BLaER1 treated with 17β-estradiol and CSF1 and Interleukin-3, amounts not matched to agents 10 nM and 100 nM (cell line): ENCODE results near the gene METAP1D.

Experiments
- H3K27ac ChIP-seq, 11 experiments: shearing (Covaris generic); formaldehyde crosslinking; 2 replicates each; pipeline ENCODE4 v1.8.1; 2022
- H3K27me3 ChIP-seq, 11 experiments: shearing (Covaris generic); formaldehyde crosslinking; 2 replicates each; pipeline ENCODE4 v1.8.1; 2022
- H3K36me3 ChIP-seq, 11 experiments: shearing (Covaris generic); formaldehyde crosslinking; 2 replicates each; pipeline ENCODE4 v1.8.1; 2022
- H3K4me1 ChIP-seq, 10 experiments: shearing (Covaris generic); formaldehyde crosslinking; 2 replicates each; pipeline ENCODE4 v1.8.1; 2022
- H3K4me2 ChIP-seq, 11 experiments: shearing (Covaris generic); formaldehyde crosslinking; 2 replicates each; pipeline ENCODE4 v1.8.1; 2022
- H3K4me3 ChIP-seq, 10 experiments: shearing (Covaris generic); formaldehyde crosslinking; 2 replicates each; pipeline ENCODE4 v1.8.1; 2022
- H3K9ac ChIP-seq, 11 experiments: shearing (Covaris generic); formaldehyde crosslinking; 2 replicates each; pipeline ENCODE4 v1.8.1; 2022
- H3K9me3 ChIP-seq, 11 experiments: shearing (Covaris generic); formaldehyde crosslinking; replicated peaks in 1 of 11; 2 replicates each; pipeline ENCODE4 v1.8.1; 2022
- H4K20me1 ChIP-seq, 11 experiments: shearing (Covaris generic); formaldehyde crosslinking; 2 replicates each; pipeline ENCODE4 v1.8.1; 2022
- Cebpa-rat ChIP-seq, 11 experiments: shearing (Covaris generic); IDR thresholded peaks; 2 replicates each; pipeline ENCODE4 v1.8.1; 2022

METAP1D gene

GRCh38 chr2:172074254-172074653, 74.5 kb downstream of the METAP1D start:
- no peaks in the 10 kb centered on the region for H3K4me1 ChIP-seq
- H3K27ac ChIP-seq: no peak overlapping the region
- peaks cover 54 to 89% (median 80%) of the 10 kb centered on the region in 11 experiments for H3K27me3 ChIP-seq
- H3K4me2 ChIP-seq: no peak overlapping the region
- no peaks in the 10 kb centered on the region; a peak in 1 of 22 replicates for H3K36me3 ChIP-seq
- H3K9ac ChIP-seq: no peak overlapping the region
- no peak overlapping the region for H3K4me3 ChIP-seq
- TF ChIP-seq Cebpa-rat (IDR thresholded peaks at IDR 0.05): no peak
- H4K20me1 ChIP-seq: peaks cover 0 to 17% (median 8%) of the 10 kb centered on the region in 11 experiments; a peak in 8 of 22 replicates
- H3K9me3 ChIP-seq: no peaks in the 10 kb centered on the region

- H3K9me3 ChIP-seq: peaks cover 0 to 21% (median 11%) of the 10 kb centered on the region in 11 experiments; a peak in 9 of 22 replicates
- H3K9ac ChIP-seq: no peak overlapping the region
- H3K4me1 ChIP-seq: peaks cover 3 to 27% (median 7%) of the 10 kb centered on the region in 10 experiments; a peak in 19 of 20 replicates
- peaks cover 96 to 100% (median 100%) of the 10 kb centered on the region in 11 experiments for H3K27me3 ChIP-seq
- H3K4me3 ChIP-seq: no peak overlapping the region
- peaks cover 0 to 66% (median 55%) of the 10 kb centered on the region in 11 experiments; a peak in 19 of 22 replicates for H4K20me1 ChIP-seq
- H3K36me3 ChIP-seq: no peaks in the 10 kb centered on the region
- H3K4me2 ChIP-seq: no peak overlapping the region
- no peak overlapping the region for H3K27ac ChIP-seq
- TF ChIP-seq Cebpa-rat (IDR thresholded peaks at IDR 0.05): no peak
Measured at GRCh38 chr2:172079416-172079815, 79.7 kb downstream of the METAP1D start.

GRCh38 chr2:172079838-172080640, 80.3 kb downstream of the METAP1D start:
- TF ChIP-seq Cebpa-rat (IDR thresholded peaks at IDR 0.05): no peak
- Histone ChIP-seq H3K9ac (no peak overlapping the region), H3K4me3 (peak overlapping the region in 1 of 10 experiments; percentile 25; a peak in 1 of 20 replicates)

GRCh38 chr2:172080641-172081220, 81.0 kb downstream of the METAP1D start:
- H3K27me3 ChIP-seq: peaks cover 99 to 100% (median 100%) of the 10 kb centered on the region in 11 experiments

More at GRCh38 chr2:172079838-172080640, 80.3 kb downstream of the METAP1D start:
- Histone ChIP-seq H4K20me1 (peaks cover 0 to 73% (median 62%) of the 10 kb centered on the region in 11 experiments; a peak in 19 of 22 replicates), H3K4me1 (peaks cover 9 to 32% (median 13%) of the 10 kb centered on the region in 10 experiments), H3K36me3 (no peaks in the 10 kb centered on the region), H3K27ac (no peak overlapping the region), H3K27me3 (peaks cover 99 to 100% (median 100%) of the 10 kb centered on the region in 11 experiments), H3K4me2 (peak overlapping the region in 3 of 11 experiments; percentile 21 to 62 (median 36); a peak in 6 of 22 replicates), H3K9me3 (peaks cover 0 to 21% (median 11%) of the 10 kb centered on the region in 11 experiments; a peak in 9 of 22 replicates)

GRCh38 chr2:172081221-172082022, 81.7 kb downstream of the METAP1D start:
- Histone ChIP-seq H3K27me3 (peaks cover 100% of the 10 kb centered on the region in 11 experiments), H3K9me3 (peaks cover 0 to 30% (median 11%) of the 10 kb centered on the region in 11 experiments; a peak in 10 of 22 replicates), H4K20me1 (peaks cover 0 to 86% (median 75%) of the 10 kb centered on the region in 11 experiments; a peak in 19 of 22 replicates), H3K27ac (no peak overlapping the region), H3K36me3 (no peaks in the 10 kb centered on the region), H3K4me1 (peaks cover 12 to 43% (median 21%) of the 10 kb centered on the region in 10 experiments), H3K4me2 (no peak overlapping the region), H3K4me3 (no peak overlapping the region), H3K9ac (no peak overlapping the region)
- TF ChIP-seq Cebpa-rat (IDR thresholded peaks at IDR 0.05): no peak

More at GRCh38 chr2:172080641-172081220, 81.0 kb downstream of the METAP1D start:
- H3K4me2 ChIP-seq: no peak overlapping the region
- H3K4me1 ChIP-seq: peaks cover 12 to 37% (median 19%) of the 10 kb centered on the region in 10 experiments
- no peak for TF ChIP-seq Cebpa-rat (IDR thresholded peaks at IDR 0.05)
- no peak overlapping the region for H3K9ac ChIP-seq
- H3K36me3 ChIP-seq: no peaks in the 10 kb centered on the region
- peaks cover 0 to 80% (median 69%) of the 10 kb centered on the region in 11 experiments; a peak in 19 of 22 replicates for H4K20me1 ChIP-seq
- no peak overlapping the region for H3K27ac ChIP-seq
- peaks cover 0 to 24% (median 11%) of the 10 kb centered on the region in 11 experiments; a peak in 9 of 22 replicates for H3K9me3 ChIP-seq
- H3K4me3 ChIP-seq: no peak overlapping the region

- H3K9me3 ChIP-seq: peaks cover 4 to 39% (median 15%) of the 10 kb centered on the region in 11 experiments; a peak in 21 of 22 replicates
- no peak overlapping the region for H3K27ac ChIP-seq
- H3K4me2 ChIP-seq: peak overlapping the region in 2 of 11 experiments; percentile 47 to 79; a peak in 3 of 22 replicates
- H3K4me1 ChIP-seq: peaks cover 12 to 45% (median 22%) of the 10 kb centered on the region in 10 experiments
- TF ChIP-seq Cebpa-rat (IDR thresholded peaks at IDR 0.05): no peak
- peaks cover 0 to 88% (median 84%) of the 10 kb centered on the region in 11 experiments; a peak in 19 of 22 replicates for H4K20me1 ChIP-seq
- H3K9ac ChIP-seq: no peak overlapping the region
- H3K36me3 ChIP-seq: no peaks in the 10 kb centered on the region
- no peak overlapping the region for H3K4me3 ChIP-seq
- H3K27me3 ChIP-seq: peaks cover 100% of the 10 kb centered on the region in 11 experiments
Measured at GRCh38 chr2:172082105-172082943, 82.6 kb downstream of the METAP1D start.

- no peak overlapping the region for H3K27ac ChIP-seq
- peak overlapping the region in 2 of 10 experiments; percentile 23 to 29; a peak in 2 of 20 replicates for H3K4me3 ChIP-seq
- H3K36me3 ChIP-seq: no peaks in the 10 kb centered on the region
- H3K4me1 ChIP-seq: peaks cover 12 to 45% (median 22%) of the 10 kb centered on the region in 10 experiments
- H4K20me1 ChIP-seq: peaks cover 0 to 96% (median 92%) of the 10 kb centered on the region in 11 experiments; a peak in 19 of 22 replicates
- H3K9me3 ChIP-seq: peaks cover 7 to 47% (median 22%) of the 10 kb centered on the region in 11 experiments; a peak in 21 of 22 replicates
- peak overlapping the region in 2 of 11 experiments; percentile 47 to 79; a peak in 4 of 22 replicates for H3K4me2 ChIP-seq
- no peak overlapping the region for H3K9ac ChIP-seq
- H3K27me3 ChIP-seq: peaks cover 100% of the 10 kb centered on the region in 11 experiments
- no peak for TF ChIP-seq Cebpa-rat (IDR thresholded peaks at IDR 0.05)
Measured at GRCh38 chr2:172082944-172083627, 83.3 kb downstream of the METAP1D start.
